NCI-H1417 treated with DMSO at 0.1 percent for 48 hours (cell line): ENCODE data around the gene BGLAP.
"Not testable (repeated sequence)": the region's sequence is repeated elsewhere in the genome, so short reads cannot be mapped to it uniquely, and the experiment has no call there.

Experiments
- DNase-seq: peaks from one replicate; lab custom pipeline; 2025; lab: John Stamatoyannopoulos, UW

The BGLAP gene

DNA sequence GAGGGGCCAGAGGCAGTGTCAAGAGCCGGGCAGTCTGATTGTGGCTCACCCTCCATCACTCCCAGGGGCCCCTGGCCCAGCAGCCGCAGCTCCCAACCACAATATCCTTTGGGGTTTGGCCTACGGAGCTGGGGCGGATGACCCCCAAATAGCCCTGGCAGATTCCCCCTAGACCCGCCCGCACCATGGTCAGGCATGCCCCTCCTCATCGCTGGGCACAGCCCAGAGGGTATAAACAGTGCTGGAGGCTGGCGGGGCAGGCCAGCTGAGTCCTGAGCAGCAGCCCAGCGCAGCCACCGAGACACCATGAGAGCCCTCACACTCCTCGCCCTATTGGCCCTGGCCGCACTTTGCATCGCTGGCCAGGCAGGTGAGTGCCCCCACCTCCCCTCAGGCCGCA, at the start of gene BGLAP:
TSS of gene BGLAP (plus strand) at position 259 of the 400 bp plus-strand sequence. CDS start at position 307, 48 bp downstream.
- no peak for DNase-seq

DNA sequence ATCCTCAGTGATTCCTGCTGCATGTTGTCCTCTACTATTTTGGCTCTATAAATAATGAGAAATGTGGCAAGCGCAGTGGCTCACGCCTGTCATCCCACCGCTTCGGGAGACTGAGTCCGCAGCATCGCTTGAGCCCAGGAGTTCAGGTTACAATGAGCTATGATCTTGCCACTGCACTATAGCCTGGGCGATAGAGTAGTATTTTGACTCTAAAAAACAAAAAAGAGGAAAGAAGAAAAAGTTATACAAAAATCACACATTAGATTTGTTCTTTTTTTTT, 48.8 kb upstream of the BGLAP start:
- no peak for DNase-seq

GRCh38 chr1:156193488-156194299, 48.3 kb upstream of the BGLAP start, which contains the start of gene SLC25A44:
SLC25A44 (plus strand) TSS chr1:156194104; CDS start chr1:156199848, 5,744 bp downstream.
- peak; percentile 96 for DNase-seq

- no peak for DNase-seq
Measured at GRCh38 chr1:156194300-156194652, 47.7 kb upstream of the BGLAP start.

DNA sequence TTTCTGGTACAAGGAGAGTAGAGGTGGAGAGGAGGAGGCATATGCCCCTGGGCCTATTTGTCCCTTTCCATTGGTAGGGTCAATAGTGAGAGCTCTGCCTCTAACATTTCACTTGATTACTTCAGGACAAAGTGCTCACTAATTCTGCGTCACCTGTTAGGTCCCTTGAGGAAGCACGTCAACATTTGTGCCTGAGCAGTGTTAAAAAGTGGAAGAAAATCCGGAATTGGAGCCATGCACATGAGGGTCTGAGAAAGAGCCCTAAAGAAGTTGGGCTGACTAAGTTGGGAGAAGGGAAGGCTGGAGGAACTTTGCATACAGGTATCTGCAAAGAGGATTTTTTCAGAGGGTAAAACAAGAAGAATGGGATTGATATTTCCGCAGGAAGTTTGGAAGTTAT, 46.1 kb upstream of the BGLAP start:
- no peak for DNase-seq

GRCh38 chr1:156196445-156196844, 45.5 kb upstream of the BGLAP start:
- no peak for DNase-seq

- DNase-seq, result no peak
Measured at GRCh38 chr1:156198831-156199349, 43.1 kb upstream of the BGLAP start.

DNA sequence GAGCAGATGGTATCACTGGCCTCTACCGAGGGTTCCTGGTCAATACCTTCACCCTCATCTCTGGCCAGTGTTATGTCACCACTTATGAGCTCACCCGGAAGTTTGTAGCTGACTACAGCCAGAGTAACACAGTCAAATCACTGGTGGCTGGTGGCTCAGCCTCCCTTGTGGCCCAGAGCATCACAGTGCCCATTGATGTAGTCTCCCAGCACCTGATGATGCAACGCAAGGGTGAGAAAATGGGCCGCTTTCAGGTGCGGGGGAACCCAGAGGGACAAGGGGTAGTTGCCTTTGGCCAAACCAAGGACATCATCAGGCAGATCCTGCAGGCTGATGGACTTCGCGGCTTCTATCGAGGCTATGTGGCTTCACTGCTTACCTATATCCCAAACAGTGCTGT, 41.9 kb upstream of the BGLAP start:
- DNase-seq, result no peak

DNA sequence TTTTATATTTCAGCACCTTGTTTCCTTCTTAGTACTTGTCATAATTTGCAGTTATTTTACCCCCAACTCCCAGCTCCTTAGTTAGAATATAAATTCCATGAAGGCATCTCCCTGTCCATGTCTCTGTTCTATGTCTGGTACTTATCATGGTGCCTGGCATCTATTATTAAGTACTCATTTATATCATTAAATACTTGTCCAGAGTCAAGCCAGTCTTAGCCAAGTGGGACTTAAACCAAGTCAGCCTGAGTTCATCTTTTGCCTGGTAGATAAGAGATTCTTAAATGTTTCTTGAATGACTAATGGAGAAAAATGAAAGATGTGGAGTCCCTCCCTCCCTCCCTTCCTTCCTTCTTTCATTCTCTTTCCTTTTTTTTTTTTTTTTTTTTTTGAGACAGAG, 38.7 kb upstream of the BGLAP start:
- DNase-seq, result no peak

- DNase-seq, result no peak
Measured at GRCh38 chr1:156204686-156205085, 37.3 kb upstream of the BGLAP start.

DNA sequence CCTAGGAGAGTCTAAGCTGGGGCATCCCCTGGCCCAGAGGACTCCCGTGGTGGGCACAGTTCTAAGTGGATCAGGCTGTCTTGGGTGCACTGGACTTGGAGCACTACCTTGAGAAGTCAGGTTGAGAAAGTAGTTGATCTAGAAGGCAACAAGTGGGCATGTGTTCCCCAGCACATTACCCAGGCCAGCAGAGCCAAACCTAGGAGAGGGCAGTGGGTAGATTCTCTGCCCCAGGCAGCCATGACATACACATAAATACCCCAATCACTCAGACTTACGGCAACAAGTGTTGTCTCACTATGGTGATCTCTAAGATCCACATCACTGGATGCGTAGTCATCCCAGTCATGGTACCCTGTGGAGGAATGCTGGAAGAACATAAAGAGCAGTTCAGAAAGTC, 30.7 kb upstream of the BGLAP start:
- no peak for DNase-seq

DNA sequence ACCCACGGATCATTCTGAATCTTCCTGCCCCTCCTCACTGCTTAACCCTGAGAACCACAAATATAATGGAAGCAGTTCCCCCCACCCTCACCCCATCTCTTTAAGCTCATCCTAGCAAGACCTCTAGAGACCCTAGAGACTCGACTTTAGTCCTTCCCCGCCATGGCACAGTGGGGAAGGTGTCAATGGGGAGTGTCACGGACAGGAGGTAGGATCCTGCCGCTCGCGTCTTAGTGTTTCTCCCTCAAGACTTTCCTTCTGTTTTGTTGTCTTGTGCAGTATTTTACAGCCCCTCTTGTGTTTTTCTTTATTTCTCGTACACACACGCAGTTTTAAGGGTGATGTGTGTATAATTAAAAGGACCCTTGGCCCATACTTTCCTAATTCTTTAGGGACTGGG, 29.9 kb upstream of the BGLAP start:
- no peak for DNase-seq

GRCh38 chr1:156212833-156213643, 28.9 kb upstream of the BGLAP start, which contains the start of gene PMF1:
PMF1 (plus strand) TSS chr1:156213007; CDS start chr1:156213016, 9 bp downstream.
- DNase-seq, result peak; percentile 86

GRCh38 chr1:156213644-156213966, 28.4 kb upstream of the BGLAP start:
- DNase-seq, result no peak

DNA sequence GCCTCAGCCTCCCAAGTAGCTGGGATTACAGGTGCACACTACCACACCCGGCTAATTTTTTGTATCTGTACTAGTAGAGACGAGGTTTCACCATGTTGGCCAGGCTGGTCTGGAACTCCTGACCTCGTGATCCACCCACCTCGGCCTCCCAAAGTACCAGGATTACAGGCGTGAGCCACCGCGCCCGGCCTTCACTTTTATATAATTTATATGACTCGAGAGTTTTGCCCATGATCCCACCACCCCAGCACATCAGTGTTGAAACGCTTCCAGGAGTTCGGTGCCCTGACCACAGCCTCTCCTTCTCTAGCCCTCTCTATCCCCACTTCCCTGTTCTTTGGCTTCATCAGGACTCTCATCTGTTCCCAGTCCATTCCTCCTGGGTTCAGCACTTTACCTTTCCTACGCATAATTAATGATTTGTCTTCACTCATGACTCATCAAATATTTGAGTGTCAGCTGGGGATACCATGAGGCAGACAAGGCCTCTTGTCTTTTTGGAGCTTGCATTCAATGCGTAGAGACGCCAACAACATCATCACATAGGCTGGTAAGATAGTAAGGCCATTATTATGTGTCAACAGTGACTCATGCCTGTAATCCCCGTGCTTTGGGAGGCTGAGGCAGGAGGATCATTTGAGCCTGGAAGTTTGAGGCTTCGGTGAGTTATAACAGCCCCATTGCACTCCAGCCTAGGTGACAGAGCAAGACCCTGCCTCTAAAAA, 27.8 kb upstream of the BGLAP start:
- DNase-seq, result no peak

DNA sequence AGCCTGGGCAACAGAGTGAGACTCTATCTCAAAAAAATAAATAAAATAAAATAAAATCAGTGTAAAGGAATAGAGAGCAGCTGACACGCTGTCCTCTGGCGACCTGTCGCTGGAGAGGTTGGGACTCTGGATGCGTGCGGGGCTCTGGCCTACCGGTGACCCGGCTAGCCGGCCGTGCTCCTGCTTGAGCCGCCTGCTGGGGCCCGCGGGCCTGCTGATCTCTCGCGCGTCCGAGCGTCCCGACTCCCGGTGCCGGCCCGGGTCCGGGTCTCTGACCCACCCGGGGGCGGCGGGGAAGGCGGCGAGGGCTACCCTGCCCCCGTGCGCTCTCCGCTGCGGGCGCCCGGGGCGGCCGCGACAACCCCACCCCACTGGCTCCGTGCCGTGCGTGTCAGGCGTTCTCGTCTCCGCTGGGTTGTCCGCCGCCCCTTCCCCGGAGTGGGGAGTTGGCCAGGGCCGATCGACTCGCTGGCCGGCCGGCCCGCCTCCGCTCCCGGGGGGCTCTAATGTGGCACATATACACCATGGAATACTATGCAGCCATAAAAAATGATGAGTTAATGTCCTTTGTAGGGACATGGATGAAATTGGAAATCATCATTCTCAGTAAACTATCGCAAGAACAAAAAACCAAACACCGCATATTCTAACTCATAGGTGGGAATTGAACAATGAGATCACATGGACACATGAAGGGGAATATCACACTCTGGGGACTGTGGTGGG, 25.5 kb upstream of the BGLAP start:
- not testable (repeated sequence) for DNase-seq

- DNase-seq, result no peak
Measured at GRCh38 chr1:156217871-156218270, 24.1 kb upstream of the BGLAP start.

DNA sequence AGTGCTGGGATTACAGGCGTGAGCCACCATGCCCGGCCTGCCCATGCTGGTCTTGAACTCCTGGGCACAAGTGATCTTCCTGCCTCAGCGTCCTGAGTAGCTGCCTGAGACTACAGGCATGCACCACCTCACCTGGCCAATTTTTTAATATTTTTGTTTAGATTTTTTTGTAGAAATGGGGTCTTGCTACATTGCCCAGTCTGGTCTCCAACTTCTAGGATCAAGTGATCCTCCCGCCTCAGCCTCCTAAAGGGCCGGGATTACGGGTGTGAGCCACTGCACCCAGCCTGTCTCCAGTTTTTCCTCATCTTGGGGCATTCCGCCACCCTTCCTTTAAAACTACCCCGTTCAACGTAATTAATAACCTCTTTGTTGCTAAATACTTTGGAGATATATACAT, 21.8 kb upstream of the BGLAP start:
- DNase-seq, result no peak

DNA sequence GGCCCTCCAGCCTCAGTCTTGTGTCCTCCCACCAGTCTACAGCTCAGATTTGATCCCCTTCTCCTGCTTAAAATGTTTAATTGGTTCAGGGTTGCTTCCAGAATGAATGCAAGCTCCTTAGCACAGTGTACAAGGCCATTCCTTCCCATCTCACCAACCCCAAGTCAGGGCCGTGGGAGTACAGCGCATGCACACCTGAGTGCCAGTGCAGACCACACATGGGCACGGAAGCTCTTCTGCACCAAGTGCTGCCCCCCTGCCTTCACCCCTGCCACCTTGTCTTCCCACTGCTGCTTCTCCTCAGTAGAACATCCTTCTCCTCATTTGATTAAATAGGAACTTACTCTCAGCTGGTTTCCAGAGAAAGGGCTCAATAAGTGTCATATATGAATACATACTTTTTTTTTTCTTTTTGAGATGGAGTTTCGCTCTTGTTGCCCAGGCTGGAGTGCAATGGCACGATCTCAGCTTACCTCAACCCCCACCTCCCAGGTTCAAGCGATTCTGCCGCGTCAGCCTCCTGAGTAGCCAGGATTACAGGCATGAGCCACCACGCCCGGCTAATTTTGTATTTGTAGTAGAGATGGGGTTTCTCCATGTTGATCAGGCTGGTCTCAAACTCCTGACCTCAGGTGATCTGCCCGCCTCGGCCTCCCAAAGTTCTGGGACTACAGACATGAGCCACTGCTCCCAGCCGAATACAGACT, 19.8 kb upstream of the BGLAP start:
- no peak for DNase-seq

- DNase-seq, result no peak
Measured at GRCh38 chr1:156225677-156226014, 16.3 kb upstream of the BGLAP start.

GRCh38 chr1:156226116-156226538, 15.9 kb upstream of the BGLAP start:
- no peak for DNase-seq
